NCI-H2107 treated with DMSO at 0.1 percent for 48 hours (cell line): Measurements from ENCODE around the gene BAIAP2.
"Not testable (repeated sequence)": the region's sequence is repeated elsewhere in the genome, so short reads cannot be mapped to it uniquely, and the experiment has no call there.

Experiments used
- DNase-seq: peaks from one replicate; lab custom pipeline; 2025; ENCODE audit not compliant: unreplicated experiment; lab: John Stamatoyannopoulos, UW

The BAIAP2 gene

GRCh38 chr17:81135505-81136278 lies 100.7 kb downstream of the BAIAP2 start:
- DNase-seq: peak; percentile 62

GRCh38 chr17:81136366-81136765 lies 101.4 kb downstream of the BAIAP2 start:
- no peak for DNase-seq

- no peak for DNase-seq
Observed at GRCh38 chr17:81137248-81137647, 102.3 kb downstream of the BAIAP2 start.

GRCh38 chr17:81138083-81138482 lies 103.1 kb downstream of the BAIAP2 start:
- no peak for DNase-seq

GRCh38 chr17:81138500-81138899 lies 103.5 kb downstream of the BAIAP2 start:
- no peak for DNase-seq

GRCh38 chr17:81139428-81139827 lies 104.5 kb downstream of the BAIAP2 start:
- no peak for DNase-seq

GRCh38 chr17:81140018-81140417 lies 105.1 kb downstream of the BAIAP2 start:
- DNase-seq: no peak

- DNase-seq: no peak
Observed at GRCh38 chr17:81140695-81141094, 105.7 kb downstream of the BAIAP2 start.

GRCh38 chr17:81142301-81143199 lies 107.6 kb downstream of the BAIAP2 start:
- DNase-seq: peak; percentile 62

GRCh38 chr17:81143200-81143527 lies 108.2 kb downstream of the BAIAP2 start:
- DNase-seq: no peak

- no peak for DNase-seq
Observed at GRCh38 chr17:81143717-81144422, 108.9 kb downstream of the BAIAP2 start.

- no peak for DNase-seq
Observed at GRCh38 chr17:81144423-81144781, 109.5 kb downstream of the BAIAP2 start.

GRCh38 chr17:81146208-81146607 lies 111.3 kb downstream of the BAIAP2 start:
- DNase-seq: not testable (repeated sequence)

GRCh38 chr17:81147701-81148100 lies 112.8 kb downstream of the BAIAP2 start:
- DNase-seq: no peak

GRCh38 chr17:81148571-81148970 lies 113.6 kb downstream of the BAIAP2 start:
- DNase-seq: no peak

GRCh38 chr17:81148986-81149533 lies 114.1 kb downstream of the BAIAP2 start:
- no peak for DNase-seq

GRCh38 chr17:81150377-81151077 lies 115.6 kb downstream of the BAIAP2 start:
- DNase-seq: no peak

GRCh38 chr17:81151278-81151677 lies 116.3 kb downstream of the BAIAP2 start:
- DNase-seq: no peak

- DNase-seq: no peak
Observed at GRCh38 chr17:81152288-81152828, 117.4 kb downstream of the BAIAP2 start.

- DNase-seq: no peak
Observed at GRCh38 chr17:81153340-81153803, 118.4 kb downstream of the BAIAP2 start.
